Measurements from ENCODE around the gene SLC16A3. TPM values are rescaled to one million over a fixed set of nuclear protein-coding genes. Genes with fewer than 3 reads are reported as not detected.

Gene SLC16A3
- total and polyA plus RNA-seq, 9 of the 15 experiments (the other 6 are each of a cell fraction or from before 2014, with no cell fraction given): 0.11 to 5.4 (median 1.2) TPM; not detected in 2

- no peak for TF ChIP-seq NR0B1 (IDR thresholded peaks at IDR 0.05; ENCODE audit: partially characterized antibody)
- no peak for TF ChIP-seq ZZZ3 (IDR thresholded peaks at IDR 0.05)
- no peak for TF ChIP-seq ZKSCAN8 (CRISPR knock-in tag; IDR thresholded peaks at IDR 0.05)
- no peak for TF ChIP-seq THRA (IDR thresholded peaks at IDR 0.05)
- TF ChIP-seq CTCF (IDR thresholded peaks at IDR 0.05 in 2 of 3, conservative IDR thresholded peaks at IDR 0.05 in 1 of 3; ENCODE audit: insufficient read depth in 2 of 3, low read depth in 1 of 3, low read length in 3 of 3): peak in 2 of 3 experiments; percentile 45 to 50; a peak in 4 of 6 replicates
- TF ChIP-seq ATF1 (CRISPR knock-in tag; IDR thresholded peaks at IDR 0.05): no peak
- TF ChIP-seq ATF1 (tag; IDR thresholded peaks at IDR 0.05): peak; percentile 64; the same call in 1 of the 2 replicates
- 0 out of 4 replicates have a peak, but pooled peaks of 1 of the 2 experiments have one; percentile 56 for TF ChIP-seq KDM4B (IDR thresholded peaks at IDR 0.05; ENCODE audit: borderline replicate concordance in 2 of 2, low read depth in 1 of 2)
- no peak for TF ChIP-seq E2F5 (CRISPR knock-in tag; IDR thresholded peaks at IDR 0.05)
- peak; percentile 36; the same call in 1 of the 2 replicates for TF ChIP-seq SP1 (CRISPR knock-in tag; IDR thresholded peaks at IDR 0.05)
- TF ChIP-seq ZBTB33 (CRISPR knock-in tag; IDR thresholded peaks at IDR 0.05): peak; percentile 83
- TF ChIP-seq ZNF175 (CRISPR knock-in tag; IDR thresholded peaks at IDR 0.05; ENCODE audit: low read depth): no peak
- TF ChIP-seq SFPQ (IDR thresholded peaks at IDR 0.05; ENCODE audit: low read depth, low read length): no peak
- TF ChIP-seq JUN (IDR thresholded peaks at IDR 0.05; ENCODE audit: borderline replicate concordance, low read depth, low read length): 0 out of 2 replicates have a peak, but pooled peaks have one; percentile 9
- no peak for TF ChIP-seq JUN (CRISPR knock-in tag; IDR thresholded peaks at IDR 0.05; ENCODE audit: borderline replicate concordance)
- TF ChIP-seq DIDO1 (tag; IDR thresholded peaks at IDR 0.05; ENCODE audit: low read depth): no peak
Observed at GRCh38 chr17:82230609-82231311, 1.9 kb downstream of the SLC16A3 start (continued).
